NCI-H2196 treated with DMSO at 0.1 percent for 48 hours (cell line): Measurements from ENCODE around the gene FBXL17.

Experiments used
- DNase-seq: peaks from one replicate; lab custom pipeline; 2025; ENCODE audit not compliant: unreplicated experiment; lab: John Stamatoyannopoulos, UW

The FBXL17 gene

DNA sequence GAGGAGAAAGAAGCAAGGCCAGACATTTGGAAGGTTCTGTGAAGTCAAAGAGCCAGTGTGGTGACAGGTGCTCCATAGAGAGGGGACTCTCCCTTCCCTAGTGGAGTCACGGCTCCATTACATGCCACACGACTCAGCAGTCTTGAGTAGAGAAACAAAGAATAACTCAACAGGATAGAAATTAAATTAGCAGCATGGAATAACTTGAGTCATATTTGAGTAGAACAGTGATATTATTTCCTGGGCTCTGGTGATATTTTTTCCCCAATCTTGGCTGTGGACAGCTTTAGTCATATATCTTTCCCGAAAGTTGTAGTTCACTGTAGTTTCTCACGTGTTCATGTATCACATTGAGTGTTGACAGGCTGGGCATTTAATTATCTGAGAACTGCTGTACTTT, 561.5 kb downstream of the FBXL17 start:
- DNase-seq, result no peak

GRCh38 chr5:107817951-107818350, 563.9 kb downstream of the FBXL17 start:
- DNase-seq, result no peak

- DNase-seq, result no peak
These were observed 564.5 kb downstream of the FBXL17 start for GRCh38 chr5:107817436-107817835.

GRCh38 chr5:107815109-107815508, 566.8 kb downstream of the FBXL17 start:
- DNase-seq, result no peak

DNA sequence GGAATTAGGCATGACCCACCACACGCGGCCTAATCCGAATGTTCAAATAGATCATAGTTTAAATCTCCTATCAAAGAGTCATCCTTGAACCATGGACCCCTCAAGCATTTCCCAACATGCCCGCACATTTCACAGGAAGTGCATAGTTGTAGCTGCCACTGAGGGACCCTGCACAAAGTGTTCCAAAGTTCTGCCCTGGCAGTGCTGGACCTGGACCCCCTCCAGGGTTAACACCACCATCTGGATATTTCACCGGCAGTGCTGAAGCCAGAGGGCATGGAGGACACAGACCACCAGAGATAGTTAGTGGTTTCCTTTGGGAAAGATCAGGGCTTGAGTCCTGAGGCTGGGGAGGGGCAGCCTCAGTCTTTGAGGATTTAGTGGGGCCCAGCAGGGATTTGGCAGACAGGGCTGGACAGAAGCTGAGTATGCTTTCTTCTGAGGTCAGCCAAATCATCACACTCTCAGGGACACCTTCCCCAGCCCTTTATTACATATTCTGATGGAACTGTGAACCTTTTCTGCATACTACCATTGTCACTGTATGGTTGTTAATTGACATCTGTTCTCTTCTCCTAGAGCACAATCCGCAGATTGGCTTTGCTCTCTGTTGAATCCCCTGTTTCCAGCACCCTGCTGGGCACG, 567.6 kb downstream of the FBXL17 start:
- DNase-seq, result no peak

DNA sequence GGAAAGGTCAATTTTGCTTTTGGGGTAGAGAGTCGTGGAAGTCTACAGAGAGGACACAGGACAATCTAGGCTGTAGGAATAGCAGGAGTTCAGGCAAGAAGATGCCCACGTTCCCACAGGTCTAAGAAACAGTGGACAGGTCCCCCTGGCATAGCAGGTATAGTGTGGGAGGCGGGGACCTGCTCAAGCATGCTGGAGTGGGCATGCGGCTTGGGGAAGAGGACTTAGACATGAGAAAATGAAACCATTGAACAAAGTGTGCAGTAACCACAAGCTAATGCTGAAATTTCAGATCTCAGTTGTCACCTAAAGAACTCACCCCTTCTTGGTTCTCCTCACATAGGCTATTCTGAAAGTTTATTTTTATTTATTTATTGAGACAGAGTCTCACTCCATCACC, 568.3 kb downstream of the FBXL17 start:
- DNase-seq, result no peak

- no peak for DNase-seq
These were observed 569.2 kb downstream of the FBXL17 start for GRCh38 chr5:107812570-107813141.

GRCh38 chr5:107809201-107810034, 572.5 kb downstream of the FBXL17 start:
- no peak for DNase-seq
